Adrenal gland (tissue), 19 donors: ENCODE results near the gene RGCC. TPM values are rescaled to one million over a fixed set of nuclear protein-coding genes. Genes with fewer than 3 reads are reported as not detected.

Source experiments
- DNase-seq, 7 donors: peaks; one replicate each; pipeline ENCODE4 v3.0.0-alpha.2; 2019 to 2020
- H3K27ac ChIP-seq, 5 donors: fragments of 200-600 bp; sonication (generic) in 4 of 5; 1 replicate in 3 of 5; 2 replicates in 2 of 5; pipeline versions ENCODE4 v1.5.1 to v1.8.0; 2016 to 2020; ENCODE audit warnings: mild to moderate bottlenecking in 1 of 5
- H3K27me3 ChIP-seq: fragments of 200-600 bp; 2 replicates; pipeline ENCODE4 v1.8.0; 2021
- H3K36me3 ChIP-seq, 2 donors: fragments of 200-600 bp; replicated peaks in 1 of 2; 1 replicate in 1 of 2; 2 replicates in 1 of 2; pipeline versions ENCODE4 v1.5.1 to v1.8.0; 2018 to 2022
- H3K4me1 ChIP-seq, 2 donors: fragments of 200-600 bp; replicated peaks in 1 of 2; 1 replicate in 1 of 2; 2 replicates in 1 of 2; pipeline versions ENCODE4 v1.5.1 to v1.8.0; 2018 to 2021
- H3K4me3 ChIP-seq, 4 donors: fragments of 200-600 bp; sonication (generic) in 3 of 4; one replicate each; pipeline ENCODE4 v1.5.1; 2016 to 2018
- H3K9me3 ChIP-seq, 3 donors: fragments of 200-600 bp; sonication (generic) in 1 of 3; replicated peaks in 1 of 3; 1 replicate in 2 of 3; 2 replicates in 1 of 3; pipeline versions ENCODE4 v1.5.1 to v1.8.0; 2016 to 2021
- POLR2A ChIP-seq, 2 donors: fragments of 450-650 bp; IDR thresholded peaks; one replicate each; pipeline ENCODE4 v1.6.1; 2017; ENCODE audit warnings: antibody characterized with exemption in 2 of 2, mild to moderate bottlenecking in 2 of 2, moderate library complexity in 1 of 2
- WGBS, 4 donors: extraction: QIAGEN DNeasy Blood & Tissue Kit in 2 of 4; methylation state at CpG; one replicate each; pipeline versions ENCODE4 v1.1.5 to v1.1.7; 2013 to 2017; 5-methylcytosine and 5-hydroxymethylcytosine counted together
- intact Hi-C, 2 donors: fragments of 100-400 bp; cut with DNase I; formaldehyde crosslinking; loops; one replicate each; pipeline versions ENCODE4 v1.14.1 to v1.15.0; 2022 to 2023
- long read RNA-seq, 10 donors: library from polyadenylated mRNA in 3 of 10; unstranded in 2 of 10; stranded (forward) in 1 of 10; transcript quantifications; one replicate each; pipeline ENCODE4 v2.0.0 and lab custom pipeline, GENCODE V29; 2021 to 2026
- polyA plus RNA-seq, 3 donors: library from polyadenylated mRNA; stranded (reverse); fragments of 200-250 nt in 2 of 3; fragments of 350-450 nt in 1 of 3; fragmentation: Illumina TruSeq in 1 of 3; extraction: RNeasy Lipid Tissue Mini Kit (QIAGEN cat#74804) in 1 of 3; gene quantifications; one replicate each; pipeline ENCODE4 v1.2.3, GENCODE V29; 2013 to 2014
- total RNA-seq, 9 donors: library from RNA; depleted of rRNA in 4 of 9; stranded (reverse); fragments of >200 nt in 4 of 9; fragments of 120-200 nt in 1 of 9; fragmentation: NEBNext Ultra II Directional in 1 of 9; extraction: Animal tissue kit (Norgen Biotek cat#: 25700) in 1 of 9; gene quantifications; one replicate each; pipeline versions ENCODE4 v1.1.0 to v1.2.4, GENCODE V29; 2013 to 2023
- TF ChIP-seq, protein P1 (sequence below), 6 experiments: fragments of 450-650 bp in 4 of 6; fragments of 200-600 bp in 2 of 6; sonication (generic) in 1 of 6; IDR thresholded peaks; 1 replicate in 5 of 6; 2 replicates in 1 of 6; pipeline versions ENCODE4 v1.5.1 to v1.8.0; 2016 to 2021; ENCODE audit warnings: antibody characterized with exemption in 6 of 6, mild to moderate bottlenecking in 2 of 6, moderate library complexity in 1 of 6
- donor health status: healthy with polysubstance abuse.
- donor health status: Bipolar disorder and iron deficiency.
- donor health status: DM: yes; HTN: yes; CAD: no.
- donor health status: DM: no; HTN: no; CAD: no.
- donor health status: DM: no; HTN: no; CAD: no.
- donor health status: DM: yes; HTN: yes; CAD: no.

RGCC gene, protein sequence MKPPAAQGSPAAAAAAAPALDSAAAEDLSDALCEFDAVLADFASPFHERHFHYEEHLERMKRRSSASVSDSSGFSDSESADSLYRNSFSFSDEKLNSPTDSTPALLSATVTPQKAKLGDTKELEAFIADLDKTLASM
- total RNA-seq (100 to 1,000 TPM in 1 of 9 donors, 10 to 100 TPM in 7, 1 to 10 TPM in 1; 6.2 to 151 (median 28.9) TPM), polyA plus RNA-seq (10 to 100 TPM; 18.4 to 42.9 (median 21.3) TPM)
- long read RNA-seq, donor 1, transcript RGCC-201 (5 exons, 960 nt): major isoform, 77 of 103 reads
- long read RNA-seq, donor 1, partial matches to known transcripts: 26 of 103 reads
- long read RNA-seq, donor 1, other reads (novel, unspliced or antisense): 0 of 103 reads
- long read RNA-seq, donor 2, transcript RGCC-201 (5 exons, 960 nt): major isoform, 30 of 41 reads
- long read RNA-seq, donor 2, partial matches to known transcripts: 11 of 41 reads
- long read RNA-seq, donor 2, other reads (novel, unspliced or antisense): 0 of 41 reads
- long read RNA-seq, donor 3, transcript RGCC-201 (5 exons, 960 nt): major isoform, 158 of 184 reads
- long read RNA-seq, donor 3, partial matches to known transcripts: 26 of 184 reads
- long read RNA-seq, donor 3, other reads (novel, unspliced or antisense): 0 of 184 reads
- long read RNA-seq, donor 4, partial matches to known transcripts: 0 of 1 reads
- long read RNA-seq, donor 4, other reads (novel, unspliced or antisense): 0 of 1 reads
- long read RNA-seq, donor 5, transcript RGCC-201 (5 exons, 960 nt): major isoform, 41 of 42 reads
- long read RNA-seq, donor 5, partial matches to known transcripts: 0 of 42 reads
- long read RNA-seq, donor 5, other reads (novel, unspliced or antisense): 1 of 42 reads
- long read RNA-seq, donor 6, partial matches to known transcripts: 0 of 2 reads
- long read RNA-seq, donor 6, other reads (novel, unspliced or antisense): 2 of 2 reads
- long read RNA-seq, donor 7, transcript RGCC-201 (5 exons, 960 nt): major isoform, 78 of 110 reads
- long read RNA-seq, donor 7, partial matches to known transcripts: 32 of 110 reads
- long read RNA-seq, donor 7, other reads (novel, unspliced or antisense): 0 of 110 reads
- long read RNA-seq, donor 8, transcript RGCC-201 (5 exons, 960 nt): major isoform, 126 of 165 reads
- long read RNA-seq, donor 8, partial matches to known transcripts: 26 of 165 reads
- long read RNA-seq, donor 8, other reads (novel, unspliced or antisense): 13 of 165 reads
- long read RNA-seq, donor 9, transcript RGCC-201 (5 exons, 960 nt): major isoform, 48 of 70 reads
- long read RNA-seq, donor 9, partial matches to known transcripts: 22 of 70 reads
- long read RNA-seq, donor 9, other reads (novel, unspliced or antisense): 0 of 70 reads
- long read RNA-seq, donor 10, transcript RGCC-201 (5 exons, 960 nt): major isoform, 104 of 157 reads
- long read RNA-seq, donor 10, partial matches to known transcripts: 53 of 157 reads
- long read RNA-seq, donor 10, other reads (novel, unspliced or antisense): 0 of 157 reads

DNA sequence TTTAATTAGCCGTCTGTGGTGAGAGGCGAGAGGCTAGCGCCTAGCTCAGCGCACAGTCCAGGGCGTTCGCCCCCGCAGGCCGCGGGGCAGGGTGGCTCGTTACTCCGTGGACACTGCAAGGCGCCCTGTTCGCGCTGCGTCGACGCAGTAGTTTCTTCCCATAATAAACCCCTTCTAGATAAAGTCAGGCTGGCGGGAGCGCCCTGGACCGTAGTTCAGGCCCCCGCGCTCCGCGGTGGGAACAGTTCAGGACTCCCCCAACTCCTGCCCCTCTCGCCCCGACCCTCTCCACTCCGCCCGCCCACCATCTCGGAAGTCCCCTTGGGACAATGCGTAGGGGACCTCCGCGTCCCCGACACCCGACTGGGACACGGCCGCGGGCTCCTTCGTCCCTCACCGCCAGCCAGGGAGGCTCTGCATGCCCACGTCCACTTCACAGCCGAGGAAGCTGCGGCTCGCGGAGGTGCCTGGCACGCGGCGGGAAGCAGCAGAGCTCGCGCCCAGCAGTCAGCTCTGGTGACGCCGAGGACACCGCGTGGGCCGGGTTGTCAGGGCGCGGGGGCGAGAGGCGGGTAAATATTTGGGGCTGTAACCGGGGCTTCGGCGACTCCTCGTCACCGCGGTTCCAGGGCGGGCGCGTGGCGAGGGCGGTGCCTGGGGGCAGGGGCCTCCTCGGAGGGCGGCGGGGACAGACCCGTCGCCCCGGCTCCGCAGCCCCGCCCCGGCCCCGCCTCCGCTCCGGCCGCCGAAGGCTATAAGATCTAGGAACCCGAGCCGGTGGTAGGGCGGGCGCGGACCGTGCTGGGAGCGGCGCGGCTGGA is at the start of gene RGCC:
RGCC (plus strand) TSS at position 783 of the 821 bp plus-strand sequence. CDS start 158 bp downstream, outside the sequence.
- peak within 1 kb of the TSS in 2 of 4 donors; percentile 43 to 62 for H3K4me3 ChIP-seq
- H3K4me1 ChIP-seq: peaks cover 11 to 21% of the 10 kb centered on the region in 2 donors
- H3K9me3 ChIP-seq: no peaks in the 10 kb centered on the region
- intact Hi-C loops: loop anchor here in 1 of 2 donors (5.0 kb wide), 2 partner anchors 195 to 330 kb away; no protein-coding TSS in a partner anchor
- H3K36me3 ChIP-seq: no peaks in the 10 kb centered on the region
- TF ChIP-seq, protein P1, sequence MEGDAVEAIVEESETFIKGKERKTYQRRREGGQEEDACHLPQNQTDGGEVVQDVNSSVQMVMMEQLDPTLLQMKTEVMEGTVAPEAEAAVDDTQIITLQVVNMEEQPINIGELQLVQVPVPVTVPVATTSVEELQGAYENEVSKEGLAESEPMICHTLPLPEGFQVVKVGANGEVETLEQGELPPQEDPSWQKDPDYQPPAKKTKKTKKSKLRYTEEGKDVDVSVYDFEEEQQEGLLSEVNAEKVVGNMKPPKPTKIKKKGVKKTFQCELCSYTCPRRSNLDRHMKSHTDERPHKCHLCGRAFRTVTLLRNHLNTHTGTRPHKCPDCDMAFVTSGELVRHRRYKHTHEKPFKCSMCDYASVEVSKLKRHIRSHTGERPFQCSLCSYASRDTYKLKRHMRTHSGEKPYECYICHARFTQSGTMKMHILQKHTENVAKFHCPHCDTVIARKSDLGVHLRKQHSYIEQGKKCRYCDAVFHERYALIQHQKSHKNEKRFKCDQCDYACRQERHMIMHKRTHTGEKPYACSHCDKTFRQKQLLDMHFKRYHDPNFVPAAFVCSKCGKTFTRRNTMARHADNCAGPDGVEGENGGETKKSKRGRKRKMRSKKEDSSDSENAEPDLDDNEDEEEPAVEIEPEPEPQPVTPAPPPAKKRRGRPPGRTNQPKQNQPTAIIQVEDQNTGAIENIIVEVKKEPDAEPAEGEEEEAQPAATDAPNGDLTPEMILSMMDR (IDR thresholded peaks at IDR 0.05): no peak
- peak; percentile 36 to 41 for TF ChIP-seq POLR2A (IDR thresholded peaks at IDR 0.05)
- 4 to 44% (median 7%) methylated on average over 17 to 92 of the region's 92 CpGs for WGBS, 4 donors
- peak within 1 kb of the TSS in 3 of 5 donors; percentile 14 to 42 (median 36) for H3K27ac ChIP-seq
- peak; percentile 46 to 72 (median 55) for DNase-seq
- no peaks in the 10 kb centered on the region for H3K27me3 ChIP-seq

DNA sequence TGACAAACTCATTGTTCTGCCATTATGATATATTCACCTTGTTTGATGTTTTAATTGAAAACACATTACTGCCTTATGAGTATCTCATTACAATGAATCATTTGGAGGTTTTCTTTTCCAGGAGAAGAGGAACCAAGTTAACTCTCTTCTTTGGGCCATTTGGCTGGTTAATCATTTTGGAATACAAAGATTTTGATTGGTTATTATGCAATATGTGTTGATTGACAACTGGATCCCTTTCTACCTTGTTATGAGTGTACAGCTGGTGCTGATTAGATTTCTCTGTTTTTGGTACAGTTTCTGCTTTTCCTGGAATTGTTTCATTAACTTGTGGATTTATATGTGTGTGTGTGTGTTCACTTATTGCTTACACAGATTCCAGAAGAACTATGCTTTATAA is 49.2 kb upstream of the RGCC start:
- intact Hi-C loops: no loop called here
- DNase-seq: no peak
- TF ChIP-seq POLR2A (IDR thresholded peaks at IDR 0.05): no peak

DNA sequence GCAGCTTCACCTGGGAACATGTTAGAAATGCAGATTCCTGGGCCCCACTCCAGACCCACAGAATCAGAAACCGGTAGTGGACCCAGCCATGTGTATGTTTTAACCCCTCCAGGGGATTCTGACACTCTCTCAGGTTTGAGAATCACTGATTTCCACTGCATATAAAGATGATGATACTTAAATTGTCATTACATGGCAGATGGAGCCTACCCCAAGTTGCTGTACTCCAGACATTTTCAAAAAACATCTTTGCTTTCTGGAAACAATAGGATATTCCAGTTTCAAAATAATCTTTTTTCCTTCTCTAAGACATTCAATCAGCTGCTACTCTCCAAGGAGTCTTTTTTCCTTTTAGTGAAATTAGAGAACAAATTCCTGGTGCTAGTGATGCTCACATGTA is 48.6 kb upstream of the RGCC start:
- H3K27me3 ChIP-seq: no peaks in the 10 kb centered on the region
- TF ChIP-seq, protein P1 (IDR thresholded peaks at IDR 0.05): no peak
- TF ChIP-seq POLR2A (IDR thresholded peaks at IDR 0.05): no peak
- DNase-seq: no peak
- no peak overlapping the region for H3K4me3 ChIP-seq
- no peak overlapping the region for H3K27ac ChIP-seq
- intact Hi-C loops: no loop called here
- H3K4me1 ChIP-seq: no peaks in the 10 kb centered on the region
- no peaks in the 10 kb centered on the region for H3K9me3 ChIP-seq
- no peaks in the 10 kb centered on the region for H3K36me3 ChIP-seq
- WGBS, 4 donors: 48 to 73% (median 58%) methylated on average over 1 of the region's 1 CpG

More for the DNA sequence above, 49.2 kb upstream of the RGCC start:
- Histone ChIP-seq H3K4me3 (no peak overlapping the region), H3K9me3 (no peaks in the 10 kb centered on the region), H3K36me3 (no peaks in the 10 kb centered on the region), H3K4me1 (no peaks in the 10 kb centered on the region), H3K27me3 (no peaks in the 10 kb centered on the region), H3K27ac (no peak overlapping the region)
